ENCODE results near the gene DRGX.

The DRGX gene

DNA sequence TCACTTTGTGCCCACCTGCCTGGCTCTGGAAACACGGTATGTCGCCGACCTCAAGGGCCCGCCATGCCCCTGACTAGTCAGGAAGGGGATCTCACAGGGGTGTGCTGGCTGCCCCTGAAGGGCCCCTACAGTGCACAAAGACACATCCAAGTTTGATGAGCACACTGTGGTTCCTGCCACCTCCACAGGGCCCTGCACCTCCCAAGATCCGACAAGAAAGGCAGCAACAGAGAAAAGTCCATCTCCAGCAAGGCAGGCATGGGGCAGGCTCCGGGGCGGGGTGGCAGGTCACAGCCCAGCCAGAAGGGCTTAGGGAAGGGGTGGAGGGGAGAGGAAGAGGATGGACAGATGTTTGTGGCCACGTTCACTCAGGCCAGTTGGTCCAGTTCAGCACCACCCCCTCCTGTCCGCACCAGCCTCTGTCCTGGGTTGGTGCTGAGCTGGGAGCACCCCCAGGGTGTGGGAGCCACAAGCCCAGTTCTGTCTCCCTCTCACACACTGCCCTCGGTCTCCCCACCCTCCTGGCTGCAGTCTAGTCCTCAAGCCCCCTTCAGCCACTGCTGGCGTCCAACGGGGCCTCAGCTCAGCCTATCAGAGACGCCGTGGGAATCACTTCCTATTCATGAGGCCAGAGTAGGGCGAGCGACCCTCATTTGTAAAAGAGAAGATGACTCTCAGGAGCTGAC lies 11.5 kb downstream of the DRGX start:
- TF ChIP-seq CTCF (IDR thresholded peaks at IDR 0.05; ENCODE audit: borderline replicate concordance, insufficient read depth, low read depth, low read length): no peak
- no peak overlapping the region for H3K4me3 ChIP-seq (ENCODE audit: low read depth, low read length)

DNA sequence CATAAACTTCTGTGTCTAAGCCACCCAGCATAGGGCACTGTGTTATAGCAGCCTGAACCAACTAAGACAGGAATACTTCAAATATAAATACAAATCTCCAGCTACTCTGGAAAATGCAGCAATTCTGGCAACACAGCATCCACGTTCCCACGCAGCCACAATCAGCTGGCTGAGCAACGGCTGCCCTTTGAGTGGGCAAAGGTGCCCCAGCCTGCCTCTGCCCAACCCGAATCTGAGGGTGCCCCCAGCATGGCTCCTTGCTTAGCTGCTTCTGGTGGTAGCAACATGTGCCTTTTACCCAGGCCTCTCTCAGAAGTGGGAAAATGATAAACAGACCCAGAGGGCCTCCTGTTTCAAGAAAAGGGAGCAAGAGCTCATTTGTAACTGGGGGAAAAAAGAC lies 12.0 kb downstream of the DRGX start:
- H3K4me3 ChIP-seq (ENCODE audit: low read depth, low read length): no peak overlapping the region
- no peak for TF ChIP-seq CTCF (IDR thresholded peaks at IDR 0.05; ENCODE audit: borderline replicate concordance, insufficient read depth, low read depth, low read length)

DNA sequence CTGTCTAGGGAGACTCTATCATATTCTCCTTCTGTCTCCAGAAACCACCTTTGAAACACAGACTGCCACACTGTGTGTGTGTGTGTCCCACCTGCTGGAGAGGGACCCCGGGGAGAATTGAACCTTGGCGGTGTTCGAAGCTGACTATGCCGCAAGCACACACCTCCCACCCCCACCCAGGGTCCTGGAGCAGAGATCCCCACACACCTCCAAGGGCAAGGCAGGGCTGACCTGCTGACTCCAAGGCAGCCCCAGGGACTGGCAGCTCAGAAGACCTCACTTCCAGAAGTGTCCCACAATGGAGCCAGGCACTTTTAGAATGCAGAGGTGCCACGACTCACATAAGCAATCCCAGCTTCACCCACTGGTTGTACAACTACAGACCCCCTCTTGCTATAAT lies 13.1 kb downstream of the DRGX start:
- no peak overlapping the region for H3K4me3 ChIP-seq (ENCODE audit: low read depth, low read length)
- no peak for TF ChIP-seq CTCF (IDR thresholded peaks at IDR 0.05; ENCODE audit: borderline replicate concordance, insufficient read depth, low read depth, low read length)

DNA sequence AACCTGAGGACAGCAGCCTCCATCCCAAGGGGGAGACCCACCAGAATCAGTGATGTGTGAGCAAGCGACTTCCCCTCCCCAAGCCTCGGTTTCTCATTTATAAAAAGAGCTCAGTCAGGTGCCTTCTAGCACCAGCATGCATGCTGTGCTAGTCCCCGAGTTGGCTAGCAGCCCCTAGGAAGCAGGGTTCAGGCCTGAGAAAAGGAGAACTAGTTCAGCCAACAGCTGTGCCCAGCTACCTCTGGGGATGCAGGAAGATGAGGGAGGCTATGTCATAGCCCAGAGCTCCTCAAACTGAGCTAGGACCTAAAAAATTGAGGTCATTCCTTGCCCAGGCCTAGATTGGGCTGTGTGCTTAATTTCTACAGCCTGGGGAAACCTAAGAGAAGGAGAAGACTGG lies 13.7 kb downstream of the DRGX start:
- TF ChIP-seq CTCF (IDR thresholded peaks at IDR 0.05; ENCODE audit: borderline replicate concordance, insufficient read depth, low read depth, low read length): no peak
- H3K4me3 ChIP-seq (ENCODE audit: low read depth, low read length): no peak overlapping the region

- H3K4me3 ChIP-seq (ENCODE audit: low read depth, low read length): no peak overlapping the region
- TF ChIP-seq CTCF (IDR thresholded peaks at IDR 0.05; ENCODE audit: borderline replicate concordance, insufficient read depth, low read depth, low read length): no peak
These were observed 14.6 kb downstream of the DRGX start for GRCh38 chr10:49381111-49381900.

DNA sequence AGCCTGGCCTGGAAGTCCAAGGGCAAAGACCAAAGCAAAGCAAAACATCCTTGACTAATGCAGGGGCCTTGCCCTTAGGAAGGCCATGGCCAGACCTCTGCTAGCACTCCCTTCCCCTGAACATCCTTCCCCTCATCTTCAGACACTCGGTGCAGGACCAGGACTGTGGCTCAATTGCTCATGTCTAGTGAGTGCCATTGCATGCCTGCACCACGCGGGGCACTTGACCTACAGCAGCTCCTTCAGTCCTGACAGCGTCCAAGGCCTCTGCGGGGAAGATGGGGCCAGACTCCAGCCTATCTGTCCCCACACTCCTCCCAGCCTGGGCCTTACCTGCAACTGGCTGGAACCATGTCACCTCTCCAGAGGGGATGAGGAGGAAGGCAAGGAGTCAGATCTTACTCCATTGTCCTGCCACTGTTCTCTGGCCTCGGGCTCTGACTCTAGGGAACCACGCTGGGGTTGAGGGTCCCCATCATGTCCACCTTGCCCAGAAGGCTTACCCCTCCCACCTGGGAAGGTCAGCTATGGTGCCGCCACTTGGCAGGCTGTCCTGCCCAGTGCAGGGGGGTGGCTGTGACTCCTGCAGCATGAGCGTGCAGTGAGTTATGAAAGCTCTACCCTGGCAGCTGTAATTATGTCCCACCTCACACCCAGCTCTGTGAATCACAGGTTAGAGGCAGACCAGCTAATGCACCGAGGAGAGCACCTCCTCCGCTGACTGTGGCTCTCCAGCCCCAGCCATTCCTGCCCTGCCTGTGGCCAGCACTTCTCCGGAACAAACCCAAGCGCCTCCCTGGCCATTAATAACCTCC lies 16.1 kb downstream of the DRGX start:
- H3K4me3 ChIP-seq (ENCODE audit: low read depth, low read length): no peak overlapping the region
- no peak for TF ChIP-seq CTCF (IDR thresholded peaks at IDR 0.05; ENCODE audit: borderline replicate concordance, insufficient read depth, low read depth, low read length)

Data from GM12875 (cell line).